Upper lobe of left lung (tissue), 6 donors: ENCODE data around the gene HIRIP3. TPM values are rescaled to one million over a fixed set of nuclear protein-coding genes. Genes with fewer than 3 reads are reported as not detected.

Experiments
- ATAC-seq, 2 donors: fragments of 200-7000 bp; cut with Tn5 transposase; one replicate each; pipeline ENCODE4 v1.9.1; 2022; ENCODE audit warnings: mild to moderate bottlenecking in 2 of 2, moderate library complexity in 2 of 2; ENCODE audit not compliant: low FRiP score in 2 of 2
- DNase-seq, 2 donors: peaks; one replicate each; pipeline ENCODE4 v3.0.0-alpha.2; 2019 to 2020
- H3K27ac ChIP-seq, 4 donors: fragments of 200-600 bp; sonication (generic); one replicate each; pipeline ENCODE4 v1.5.1; 2016 to 2019
- H3K27me3 ChIP-seq, 4 donors: fragments of 200-600 bp; sonication (generic); one replicate each; pipeline ENCODE4 v1.5.1; 2017 to 2019
- H3K36me3 ChIP-seq, 4 donors: fragments of 200-600 bp; sonication (generic); one replicate each; pipeline ENCODE4 v1.5.1; 2016 to 2019
- H3K4me1 ChIP-seq, 4 donors: fragments of 200-600 bp; sonication (generic); one replicate each; pipeline ENCODE4 v1.5.1; 2018 to 2019
- H3K4me3 ChIP-seq, 4 donors: fragments of 200-600 bp; sonication (generic); one replicate each; pipeline ENCODE4 v1.5.1; 2017 to 2019; ENCODE audit warnings: mild to moderate bottlenecking in 2 of 4, moderate library complexity in 1 of 4
- H3K9me3 ChIP-seq, 4 donors: fragments of 200-600 bp; sonication (generic); one replicate each; pipeline ENCODE4 v1.5.1; 2018 to 2019
- EP300 ChIP-seq, 4 donors: sonication (generic); formaldehyde crosslinking; IDR thresholded peaks; one replicate each; pipeline ENCODE4 v1.5.1; 2017; ENCODE audit warnings: antibody characterized with exemption in 4 of 4, control low read depth in 2 of 4
- POLR2A ChIP-seq, 4 donors: fragments of 450-650 bp; IDR thresholded peaks; one replicate each; pipeline ENCODE4 v1.5.1; 2016 to 2017; ENCODE audit warnings: antibody characterized with exemption in 4 of 4, mild to moderate bottlenecking in 2 of 4
- POLR2AphosphoS5 ChIP-seq, 2 donors: sonication (generic); formaldehyde crosslinking; IDR thresholded peaks; one replicate each; pipeline ENCODE4 v1.5.1; 2017; ENCODE audit warnings: antibody characterized with exemption in 2 of 2
- WGBS, 2 donors: methylation state at CpG; one replicate each; pipeline ENCODE4 v1.1.5; 2017 to 2018; 5-methylcytosine and 5-hydroxymethylcytosine counted together
- total RNA-seq, 6 donors: library from RNA; depleted of rRNA in 4 of 6; stranded (reverse); fragments of >200 nt in 4 of 6; gene quantifications; one replicate each; pipeline versions ENCODE4 v1.1.0 to v1.2.1, GENCODE V29; 2016 to 2021
- TF ChIP-seq, protein P1 (sequence below), 6 experiments: fragments of 450-650 bp in 4 of 6; fragments of 200-600 bp in 2 of 6; sonication (generic) in 2 of 6; IDR thresholded peaks; one replicate each; pipeline ENCODE4 v1.5.1; 2016 to 2019; ENCODE audit warnings: antibody characterized with exemption in 6 of 6
- donor health status: DM: no; HTN: no; CAD: no; lungs with moderate emphysema.
- donor health status: DM: no; HTN: yes; CAD: no; lungs with severe emphysema.

Gene HIRIP3
- total RNA-seq, 6 donors from 2014 or later, result 11.5 to 28.2 (median 25.0) TPM

- DNase-seq, result peak in 1 of 2 donors; percentile 70
- Histone ChIP-seq H3K9me3 (no peaks in the 10 kb centered on the region), H3K4me3 (peak overlapping the region in 1 of 4 donors; percentile 40), H3K4me1 (peaks cover 17 to 76% (median 59%) of the 10 kb centered on the region in 4 donors), H3K27ac (peak overlapping the region; percentile 73 to 92 (median 80)), H3K36me3 (peaks cover 35 to 88% (median 75%) of the 10 kb centered on the region in 4 donors), H3K27me3 (no peaks in the 10 kb centered on the region)
- ATAC-seq, result peak in 1 of 2 donors; percentile 72
- TF ChIP-seq POLR2AphosphoS5 (IDR thresholded peaks at IDR 0.05), result no peak
- no peak for TF ChIP-seq EP300 (IDR thresholded peaks at IDR 0.05)
- TF ChIP-seq, protein P1, sequence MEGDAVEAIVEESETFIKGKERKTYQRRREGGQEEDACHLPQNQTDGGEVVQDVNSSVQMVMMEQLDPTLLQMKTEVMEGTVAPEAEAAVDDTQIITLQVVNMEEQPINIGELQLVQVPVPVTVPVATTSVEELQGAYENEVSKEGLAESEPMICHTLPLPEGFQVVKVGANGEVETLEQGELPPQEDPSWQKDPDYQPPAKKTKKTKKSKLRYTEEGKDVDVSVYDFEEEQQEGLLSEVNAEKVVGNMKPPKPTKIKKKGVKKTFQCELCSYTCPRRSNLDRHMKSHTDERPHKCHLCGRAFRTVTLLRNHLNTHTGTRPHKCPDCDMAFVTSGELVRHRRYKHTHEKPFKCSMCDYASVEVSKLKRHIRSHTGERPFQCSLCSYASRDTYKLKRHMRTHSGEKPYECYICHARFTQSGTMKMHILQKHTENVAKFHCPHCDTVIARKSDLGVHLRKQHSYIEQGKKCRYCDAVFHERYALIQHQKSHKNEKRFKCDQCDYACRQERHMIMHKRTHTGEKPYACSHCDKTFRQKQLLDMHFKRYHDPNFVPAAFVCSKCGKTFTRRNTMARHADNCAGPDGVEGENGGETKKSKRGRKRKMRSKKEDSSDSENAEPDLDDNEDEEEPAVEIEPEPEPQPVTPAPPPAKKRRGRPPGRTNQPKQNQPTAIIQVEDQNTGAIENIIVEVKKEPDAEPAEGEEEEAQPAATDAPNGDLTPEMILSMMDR (IDR thresholded peaks at IDR 0.05), result no peak
- no peak for TF ChIP-seq POLR2A (IDR thresholded peaks at IDR 0.05)
- 56 to 80% methylated on average over 2 of the region's 2 CpGs for WGBS, 2 donors
Measured at GRCh38 chr16:29990034-29990433, 5.4 kb downstream of the HIRIP3 start.

DNA sequence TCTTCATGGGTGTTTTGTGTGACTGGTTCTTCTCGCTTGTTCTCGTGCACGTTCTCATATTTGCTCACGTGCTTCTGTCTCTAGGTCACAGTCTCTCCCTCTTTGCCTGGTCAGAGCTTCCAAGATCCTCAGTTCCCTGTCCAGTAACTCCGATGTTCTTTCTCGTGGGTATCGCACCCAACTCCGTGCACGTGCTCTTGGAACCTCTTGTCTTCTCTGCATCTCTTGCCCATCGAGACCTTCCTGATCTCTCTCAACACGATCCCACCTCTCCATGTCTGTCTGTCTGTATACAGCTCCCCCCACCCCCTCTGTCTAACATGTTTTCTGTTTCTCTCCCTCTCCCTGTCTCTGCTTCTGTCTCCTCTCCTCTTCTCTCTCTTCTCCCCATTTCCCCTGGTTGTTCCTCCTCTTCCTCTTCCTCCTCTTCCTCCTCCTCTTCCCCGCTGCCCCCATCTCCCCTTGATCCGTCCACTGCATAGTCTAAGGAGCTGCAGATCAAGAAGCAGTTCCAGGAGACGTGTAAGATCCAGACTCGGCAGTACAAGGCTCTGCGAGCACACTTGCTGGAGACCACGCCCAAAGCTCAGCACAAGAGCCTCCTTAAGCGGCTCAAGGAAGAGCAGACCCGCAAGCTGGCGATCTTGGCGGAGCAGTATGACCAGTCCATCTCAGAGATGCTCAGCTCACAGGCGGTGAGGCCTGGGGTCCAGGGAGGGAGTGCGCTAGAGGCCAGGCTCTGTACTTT lies 6.1 kb downstream of the HIRIP3 start:
- peak in 1 of 2 donors; percentile 22 for TF ChIP-seq POLR2AphosphoS5 (IDR thresholded peaks at IDR 0.05)
- TF ChIP-seq POLR2A (IDR thresholded peaks at IDR 0.05), result peak in 1 of 4 donors; percentile 56
- TF ChIP-seq EP300 (IDR thresholded peaks at IDR 0.05), result no peak
- TF ChIP-seq, protein P1 (IDR thresholded peaks at IDR 0.05), result no peak
- Histone ChIP-seq H3K4me3 (peak overlapping the region in 3 of 4 donors; percentile 14 to 40 (median 32)), H3K36me3 (peaks cover 40 to 96% (median 82%) of the 10 kb centered on the region in 4 donors), H3K27me3 (no peaks in the 10 kb centered on the region), H3K27ac (peak overlapping the region; percentile 73 to 86 (median 80)), H3K4me1 (peaks cover 10 to 70% (median 52%) of the 10 kb centered on the region in 4 donors), H3K9me3 (no peaks in the 10 kb centered on the region)
- ATAC-seq (peak; percentile 15 to 74), DNase-seq (peak in 1 of 2 donors; percentile 87)
- WGBS, 2 donors, result 66 to 79% methylated on average over 23 of the region's 23 CpGs

DNA sequence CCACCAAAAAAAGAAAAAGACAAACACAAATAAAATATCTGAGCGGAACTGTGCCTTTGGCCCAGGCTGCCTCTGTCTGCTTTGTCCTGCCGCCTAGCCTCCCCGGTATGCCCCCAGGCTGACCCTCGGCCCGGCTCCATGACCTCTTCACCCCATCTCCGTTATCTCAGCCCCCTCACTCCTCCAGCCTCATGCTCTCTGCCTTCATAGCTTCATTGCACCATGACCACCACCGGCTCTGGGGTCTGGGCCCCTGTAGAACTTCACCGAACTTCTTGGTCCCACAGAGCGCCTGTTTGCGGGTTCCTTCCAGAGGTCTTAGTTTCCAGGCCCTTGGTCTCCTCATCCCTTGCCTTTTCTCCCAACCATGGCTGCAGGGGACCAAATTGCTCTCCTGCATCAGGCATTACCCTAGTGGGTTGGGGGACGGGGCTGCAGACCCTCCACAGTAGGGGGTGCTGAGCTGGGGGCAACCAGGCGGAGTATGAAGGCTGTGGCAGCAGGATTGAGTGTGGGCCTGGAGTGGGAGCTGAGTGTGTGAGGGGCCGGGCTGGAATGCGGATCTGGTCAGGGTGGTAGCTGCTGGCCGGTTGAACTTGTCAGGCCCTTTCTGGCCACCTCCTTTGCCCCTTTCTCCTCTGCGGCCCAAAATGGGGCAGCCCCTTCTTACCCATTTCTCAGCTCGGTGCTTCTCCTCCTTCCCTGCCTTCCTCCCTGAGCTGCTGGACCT lies 6.9 kb downstream of the HIRIP3 start:
- Histone ChIP-seq H3K4me1 (peaks cover 4 to 69% (median 51%) of the 10 kb centered on the region in 4 donors), H3K36me3 (peaks cover 45 to 100% (median 87%) of the 10 kb centered on the region in 4 donors), H3K27me3 (no peaks in the 10 kb centered on the region), H3K4me3 (peak overlapping the region in 3 of 4 donors; percentile 14 to 40 (median 32)), H3K27ac (peak overlapping the region; percentile 73 to 86 (median 80)), H3K9me3 (no peaks in the 10 kb centered on the region)
- DNase-seq, result peak in 1 of 2 donors; percentile 29
- ATAC-seq, result no peak
- WGBS, 2 donors, result 75 to 76% methylated on average over 15 to 16 of the region's 17 CpGs
- no peak for TF ChIP-seq EP300 (IDR thresholded peaks at IDR 0.05)
- no peak for TF ChIP-seq POLR2AphosphoS5 (IDR thresholded peaks at IDR 0.05)
- TF ChIP-seq, protein P1 (IDR thresholded peaks at IDR 0.05), result no peak
- no peak for TF ChIP-seq POLR2A (IDR thresholded peaks at IDR 0.05)

- peaks cover 4 to 79% (median 53%) of the 10 kb centered on the region in 4 donors for H3K4me1 ChIP-seq
- no peak for ATAC-seq
- H3K27me3 ChIP-seq, result no peaks in the 10 kb centered on the region
- peak in 1 of 2 donors; percentile 77 for DNase-seq
- H3K36me3 ChIP-seq, result peaks cover 49 to 100% (median 87%) of the 10 kb centered on the region in 4 donors
- TF ChIP-seq EP300 (IDR thresholded peaks at IDR 0.05) (no peak), POLR2AphosphoS5 (IDR thresholded peaks at IDR 0.05) (no peak)
- H3K9me3 ChIP-seq, result no peaks in the 10 kb centered on the region
- WGBS, 2 donors, result 95 to 96% methylated on average over 12 to 30 of the region's 35 CpGs
- peak overlapping the region in 3 of 4 donors; percentile 14 to 40 (median 32) for H3K4me3 ChIP-seq
- peak overlapping the region; percentile 73 to 86 (median 80) for H3K27ac ChIP-seq
Measured at GRCh38 chr16:29987371-29988085, 7.9 kb downstream of the HIRIP3 start.
